Keratinocyte (primary cell): ENCODE results near the gene GAN. TPM values are rescaled to one million over a fixed set of nuclear protein-coding genes. Genes with fewer than 3 reads are reported as not detected.

ENCODE experiments used
- DNase-seq: peaks from one replicate; pipeline ENCODE4 v3.0.0-alpha.2; 2011; ENCODE audit warnings: low read depth, missing footprints, low spot score
- FAIRE-seq: peaks from 2 replicates; lab custom pipeline; 2011; peaks lifted over from hg19 to GRCh38; lab: Jason Lieb, UNC
- H2AFZ ChIP-seq: 2 replicates; pipeline ENCODE4 v1.6.0; 2012; ENCODE audit warnings: low read length, control low read depth, inconsistent platforms; ENCODE audit not compliant: control insufficient read depth
- H3K27ac ChIP-seq: 2 replicates; pipeline ENCODE4 v1.5.1; 2011; ENCODE audit warnings: low read length; ENCODE audit not compliant: control insufficient read depth, insufficient read depth
- H3K27me3 ChIP-seq: 3 replicates; pipeline ENCODE4 v1.6.0; 2011; ENCODE audit warnings: low read length; ENCODE audit not compliant: control insufficient read depth, insufficient read depth; ENCODE audit errors: extremely low read depth
- H3K36me3 ChIP-seq, 2 experiments: 2 replicates in 1 of 2; 3 replicates in 1 of 2; pipeline ENCODE4 v1.5.1; 2011; ENCODE audit warnings: low read length in 2 of 2, mild to moderate bottlenecking in 1 of 2; ENCODE audit not compliant: control insufficient read depth in 2 of 2, insufficient read depth in 2 of 2; ENCODE audit errors: extremely low read depth in 1 of 2
- H3K4me1 ChIP-seq: 3 replicates; pipeline ENCODE4 v1.5.1; 2011; ENCODE audit warnings: low read length; ENCODE audit not compliant: control insufficient read depth, insufficient read depth; ENCODE audit errors: extremely low read depth
- H3K4me2 ChIP-seq: 3 replicates; pipeline ENCODE4 v1.6.0; 2011; ENCODE audit warnings: low read depth, low read length; ENCODE audit not compliant: control insufficient read depth, insufficient read depth; ENCODE audit errors: extremely low read depth
- H3K4me3 ChIP-seq, 3 experiments: fragments of 200-600 bp in 1 of 3; sonication (generic) in 1 of 3; 2 replicates in 2 of 3; 3 replicates in 1 of 3; pipeline ENCODE4 v1.5.1; 2011 to 2016; ENCODE audit warnings: low read length in 3 of 3, mild to moderate bottlenecking in 3 of 3, control low read depth in 2 of 3, inconsistent platforms in 1 of 3, low read depth in 1 of 3, mixed read lengths in 1 of 3, mixed run types in 1 of 3, moderate library complexity in 1 of 3; ENCODE audit not compliant: control insufficient read depth in 2 of 3, insufficient read depth in 2 of 3; ENCODE audit errors: extremely low read depth in 1 of 3
- H3K79me2 ChIP-seq: 2 replicates; pipeline ENCODE4 v1.6.0; 2012; ENCODE audit warnings: low read length; ENCODE audit not compliant: control insufficient read depth, insufficient read depth
- H3K9ac ChIP-seq: 3 replicates; pipeline ENCODE4 v1.6.0; 2011; ENCODE audit warnings: low read length; ENCODE audit not compliant: control insufficient read depth, insufficient read depth; ENCODE audit errors: extremely low read depth
- H3K9me1 ChIP-seq: 3 replicates; pipeline ENCODE4 v1.6.0; 2011; ENCODE audit warnings: low read length; ENCODE audit not compliant: control insufficient read depth, insufficient read depth; ENCODE audit errors: extremely low read depth
- H3K9me3 ChIP-seq: 2 replicates; pipeline ENCODE4 v1.5.1; 2012; ENCODE audit warnings: low read depth, low read length; ENCODE audit not compliant: control insufficient read depth
- H4K20me1 ChIP-seq: 3 replicates; pipeline ENCODE4 v1.6.0; 2011; ENCODE audit warnings: low read length; ENCODE audit not compliant: control insufficient read depth, insufficient read depth; ENCODE audit errors: extremely low read depth
- CTCF ChIP-seq, 3 experiments: IDR thresholded peaks in 1 of 3; conservative IDR thresholded peaks in 1 of 3; optimal IDR thresholded peaks in 1 of 3; 2 replicates in 2 of 3; 3 replicates in 1 of 3; pipeline versions ENCODE3 to v1.5.1; 2011; ENCODE audit warnings: low read length in 3 of 3, mild to moderate bottlenecking in 3 of 3, moderate library complexity in 2 of 3, control low read depth in 1 of 3, inconsistent platforms in 1 of 3; ENCODE audit not compliant: insufficient read depth in 2 of 3; ENCODE audit errors: extremely low read depth in 1 of 3
- EZH2 ChIP-seq: IDR thresholded peaks from one replicate; pipeline ENCODE4 v1.6.1; 2012; ENCODE audit warnings: inconsistent platforms, mild to moderate bottlenecking, low read length, moderate library complexity
- dilution Hi-C: fragments of 300-500 bp; cut with MboI; formaldehyde crosslinking; loops from one replicate; pipeline ENCODE4 v1.7.0; 2020; ENCODE audit warnings: low sequenced_read_pairs; ENCODE audit not compliant: extremely low pct_ligation_motif_present
- polyA plus RNA-seq, 5 experiments: library from polyadenylated mRNA; depleted of rRNA in 3 of 5; stranded (reverse) in 3 of 5; stranded (forward) in 1 of 5; unstranded in 1 of 5; fragments of >200 nt; gene quantifications; 1 replicate in 1 of 5; 2 replicates in 3 of 5; 3 replicates in 1 of 5; pipeline versions ENCODE4 v1.2.1 to v1.2.3, GENCODE V29; 2011 to 2012; ENCODE audit warnings: missing spikeins in 2 of 5, low read depth in 1 of 5, low replicate concordance in 1 of 5

GAN gene
- polyA plus RNA-seq, 1 donor (not counting 4 experiments of a cell fraction or from before 2014, with no cell fraction given): 6.5 TPM

- no peaks in the 10 kb centered on the region for H3K27me3 ChIP-seq
- no peaks in the 10 kb centered on the region for H3K9me3 ChIP-seq
- H3K4me2 ChIP-seq: no peak overlapping the region
- H3K9ac ChIP-seq: no peak overlapping the region
- H3K36me3 ChIP-seq: no peaks in the 10 kb centered on the region
- dilution Hi-C loops: no loop called here
- DNase-seq (no peak), FAIRE-seq (no peak)
- H3K4me3 ChIP-seq: no peak overlapping the region
- TF ChIP-seq CTCF (optimal IDR thresholded peaks at IDR 0.05 in 1 of 3, IDR thresholded peaks at IDR 0.05 in 1 of 3, conservative IDR thresholded peaks at IDR 0.05 in 1 of 3; ENCODE audit: extremely low read depth in 1 of 3, insufficient read depth in 2 of 3, low read length in 3 of 3) (no peak), EZH2 (no peak)
- H3K4me1 ChIP-seq: no peaks in the 10 kb centered on the region
- no peak overlapping the region for H2AFZ ChIP-seq
- H4K20me1 ChIP-seq: no peaks in the 10 kb centered on the region
- H3K79me2 ChIP-seq: no peaks in the 10 kb centered on the region
- no peaks in the 10 kb centered on the region for H3K9me1 ChIP-seq
- H3K27ac ChIP-seq: no peak overlapping the region
Measured at GRCh38 chr16:81284995-81285600, 29.7 kb upstream of the GAN start.

- Histone ChIP-seq H3K4me3 (no peak overlapping the region), H3K4me1 (no peaks in the 10 kb centered on the region), H3K9me3 (no peaks in the 10 kb centered on the region), H3K27me3 (no peaks in the 10 kb centered on the region), H3K4me2 (no peak overlapping the region), H2AFZ (no peak overlapping the region), H3K36me3 (no peaks in the 10 kb centered on the region), H3K27ac (no peak overlapping the region), H3K9me1 (no peaks in the 10 kb centered on the region), H3K79me2 (no peaks in the 10 kb centered on the region), H3K9ac (no peak overlapping the region), H4K20me1 (no peaks in the 10 kb centered on the region)
- dilution Hi-C loops: no loop called here
- no peak for FAIRE-seq
- TF ChIP-seq CTCF (optimal IDR thresholded peaks at IDR 0.05 in 1 of 3, IDR thresholded peaks at IDR 0.05 in 1 of 3, conservative IDR thresholded peaks at IDR 0.05 in 1 of 3; ENCODE audit: extremely low read depth in 1 of 3, insufficient read depth in 2 of 3, low read length in 3 of 3): no peak
- no peak for DNase-seq
Measured at GRCh38 chr16:81286190-81286589, 28.6 kb upstream of the GAN start.
